HCT116 (cell line): ENCODE results near the gene POP7. TPM values are rescaled to one million over a fixed set of nuclear protein-coding genes. Genes with fewer than 3 reads are reported as not detected.

Experiments
- ATAC-seq: fragments of 200-7000 bp; cut with Tn5 transposase; 2 replicates; pipeline ENCODE4 v1.9.1; 2020; ENCODE audit warnings: mild to moderate bottlenecking, moderate library complexity
- BruUV-seq: library from RNA; stranded (reverse); fragments of 400-500 nt; replicated peaks from 2 replicates; lab custom pipeline; 2021; lab: Mats Ljungman, UMichigan
- CTCF ChIA-PET: fragments of 300-600 bp; sonication (Branson Sonifier 250); formaldehyde crosslinking; loops from one replicate; lab custom pipeline; 2021; ENCODE audit warnings: antibody characterized with exemption; lab: Charles Lee
- POLR2A ChIA-PET: fragments of 300-600, 350-600 bp; sonication (Branson Sonifier 250); formaldehyde crosslinking; loops from one replicate; lab custom pipeline; 2021; ENCODE audit warnings: antibody characterized with exemption; lab: Charles Lee
- RAD21 ChIA-PET, 2 experiments: fragments of 300-600 bp; sonication (Branson Sonifier 250); formaldehyde crosslinking; loops; one replicate each; lab custom pipeline; 2023; ENCODE audit warnings: low total read pairs in 2 of 2; ENCODE audit not compliant: uncharacterized antibody in 2 of 2, unreplicated experiment in 2 of 2, low non-redundant PET in 1 of 2; lab: Charles Lee
- DNase-seq: peaks from one replicate; pipeline ENCODE4 v3.0.0-alpha.2; 2010; ENCODE audit warnings: low read depth, low spot score
- H2AFZ ChIP-seq: fragments of 200-600 bp; shearing (Covaris generic), sonication (generic); 2 replicates; pipeline ENCODE4 v1.6.1; 2017; ENCODE audit warnings: low read depth, mixed run types, mixed read lengths, antibody characterized with exemption, low read length; ENCODE audit not compliant: poor library complexity, severe bottlenecking
- H3K27ac ChIP-seq: 2 replicates; pipeline ENCODE4 v1.5.1; 2012; ENCODE audit warnings: low read depth, low read length
- H3K27me3 ChIP-seq: fragments of 200-600 bp; sonication (generic); 2 replicates; pipeline ENCODE4 v1.6.1; 2016; ENCODE audit warnings: mixed run types, low read length, mixed read lengths; ENCODE audit not compliant: insufficient read depth
- H3K36me3 ChIP-seq, 2 experiments: fragments of 200-500 bp in 1 of 2; fragments of 200-600 bp in 1 of 2; sonication (Bioruptor generic) in 1 of 2; sonication (generic) in 1 of 2; 2 replicates each; pipeline versions ENCODE4 v1.5.1 to v1.6.1; 2014 to 2016; ENCODE audit warnings: low read length in 2 of 2, inconsistent platforms in 1 of 2, mixed read lengths in 1 of 2, mixed run types in 1 of 2; ENCODE audit not compliant: insufficient read depth in 2 of 2, control insufficient read depth in 1 of 2
- H3K4me1 ChIP-seq, 2 experiments: fragments of 200-600 bp in 1 of 2; sonication (generic) in 1 of 2; 2 replicates each; pipeline versions ENCODE4 v1.5.1 to v1.6.1; 2012 to 2017; ENCODE audit warnings: low read length in 2 of 2, inconsistent platforms in 1 of 2, mild to moderate bottlenecking in 1 of 2, mixed read lengths in 1 of 2, mixed run types in 1 of 2, moderate library complexity in 1 of 2; ENCODE audit not compliant: insufficient read depth in 2 of 2, control insufficient read depth in 1 of 2
- H3K4me2 ChIP-seq: fragments of 200-600 bp; sonication (generic); 2 replicates; pipeline ENCODE4 v1.6.1; 2017; ENCODE audit warnings: mixed run types, low read length, mixed read lengths
- H3K4me3 ChIP-seq, 2 experiments: fragments of 200-600 bp in 1 of 2; sonication (generic) in 1 of 2; replicated peaks in 1 of 2; 2 replicates each; pipeline ENCODE4 v1.5.1; 2011 to 2016; ENCODE audit warnings: low read length in 2 of 2, control low read depth in 1 of 2, low read depth in 1 of 2, mild to moderate bottlenecking in 1 of 2, mixed read lengths in 1 of 2, mixed run types in 1 of 2
- H3K79me2 ChIP-seq: fragments of 200-600 bp; sonication (generic); 2 replicates; pipeline ENCODE4 v1.6.1; 2017; ENCODE audit warnings: mild to moderate bottlenecking, mixed run types, low read length, moderate library complexity, mixed read lengths; ENCODE audit not compliant: insufficient read depth
- H3K9ac ChIP-seq: fragments of 200-600 bp; sonication (generic); 2 replicates; pipeline ENCODE4 v1.6.1; 2016; ENCODE audit warnings: low read length, mixed read lengths
- H3K9me2 ChIP-seq: fragments of 200-600 bp; sonication (generic), shearing (Covaris generic); 2 replicates; pipeline ENCODE4 v1.6.1; 2017; ENCODE audit warnings: mixed run types, mild to moderate bottlenecking, moderate library complexity; ENCODE audit not compliant: insufficient read depth
- H3K9me3 ChIP-seq, 2 experiments: fragments of 200-500 bp in 1 of 2; fragments of 200-600 bp in 1 of 2; sonication (Bioruptor generic) in 1 of 2; sonication (generic) in 1 of 2; 2 replicates each; pipeline ENCODE4 v1.6.1; 2014 to 2017; ENCODE audit warnings: low read length in 2 of 2, mixed read lengths in 2 of 2, inconsistent platforms in 1 of 2, low read depth in 1 of 2, mild to moderate bottlenecking in 1 of 2, mixed run types in 1 of 2, moderate library complexity in 1 of 2; ENCODE audit not compliant: control insufficient read depth in 1 of 2, insufficient read depth in 1 of 2
- H4K20me1 ChIP-seq: fragments of 200-600 bp; sonication (generic), shearing (Covaris generic); 2 replicates; pipeline ENCODE4 v1.6.1; 2017; ENCODE audit warnings: mixed run types, mild to moderate bottlenecking, moderate library complexity; ENCODE audit not compliant: insufficient read depth
- EGR1 ChIP-seq: IDR thresholded peaks from 2 replicates; pipeline ENCODE4 v1.6.1; 2012; ENCODE audit warnings: low read depth
- ELF1 ChIP-seq: IDR thresholded peaks from 2 replicates; pipeline ENCODE4 v1.6.1; 2012; ENCODE audit warnings: low read depth, borderline replicate concordance
- EZH2 ChIP-seq: fragments of 200-600 bp; sonication (generic); IDR thresholded peaks from 2 replicates; pipeline ENCODE4 v1.6.1; 2017; ENCODE audit warnings: antibody characterized with exemption, mixed run types
- FOSL1 ChIP-seq: IDR thresholded peaks from 2 replicates; pipeline ENCODE4 v1.6.1; 2012; ENCODE audit warnings: low read depth
- JUND ChIP-seq: IDR thresholded peaks from 2 replicates; pipeline ENCODE4 v1.6.1; 2012
- POLR2A ChIP-seq: IDR thresholded peaks from 2 replicates; pipeline ENCODE4 v1.7.0; 2011; ENCODE audit warnings: borderline replicate concordance; ENCODE audit not compliant: insufficient read depth, insufficient read length; ENCODE audit errors: extremely low read depth
- POLR2AphosphoS5 ChIP-seq: IDR thresholded peaks from 2 replicates; pipeline ENCODE4 v1.6.1; 2011; ENCODE audit warnings: mild to moderate bottlenecking, low read depth, low read length, moderate library complexity
- SIN3A ChIP-seq: IDR thresholded peaks from 2 replicates; pipeline ENCODE4 v1.6.1; 2012; ENCODE audit warnings: low read depth
- SP1 ChIP-seq: IDR thresholded peaks from 2 replicates; pipeline ENCODE4 v1.6.1; 2012; ENCODE audit warnings: low read depth
- SRF ChIP-seq: IDR thresholded peaks from 2 replicates; pipeline ENCODE4 v1.6.1; 2012; ENCODE audit warnings: low read depth
- TCF7L2 ChIP-seq: IDR thresholded peaks from 2 replicates; pipeline ENCODE4 v1.7.0; 2011; ENCODE audit warnings: borderline replicate concordance, inconsistent platforms; ENCODE audit not compliant: insufficient read depth, insufficient read length; ENCODE audit errors: extremely low read depth
- intact Hi-C: fragments of 100-400 bp; cut with micrococcal nuclease; formaldehyde crosslinking; loops from 2 replicates; pipeline ENCODE4 v1.10.0; 2022
- total RNA-seq: library from RNA; stranded (reverse); gene quantifications from one replicate; pipeline ENCODE4 v1.2.1, GENCODE V29; 2021; ENCODE audit not compliant: unreplicated experiment
- TF ChIP-seq, protein P1 (sequence below): IDR thresholded peaks from 2 replicates; pipeline ENCODE4 v1.6.1; 2012

Gene POP7
- total RNA-seq, 1 experiment from 2014 or later, result 67.5 TPM

DNA sequence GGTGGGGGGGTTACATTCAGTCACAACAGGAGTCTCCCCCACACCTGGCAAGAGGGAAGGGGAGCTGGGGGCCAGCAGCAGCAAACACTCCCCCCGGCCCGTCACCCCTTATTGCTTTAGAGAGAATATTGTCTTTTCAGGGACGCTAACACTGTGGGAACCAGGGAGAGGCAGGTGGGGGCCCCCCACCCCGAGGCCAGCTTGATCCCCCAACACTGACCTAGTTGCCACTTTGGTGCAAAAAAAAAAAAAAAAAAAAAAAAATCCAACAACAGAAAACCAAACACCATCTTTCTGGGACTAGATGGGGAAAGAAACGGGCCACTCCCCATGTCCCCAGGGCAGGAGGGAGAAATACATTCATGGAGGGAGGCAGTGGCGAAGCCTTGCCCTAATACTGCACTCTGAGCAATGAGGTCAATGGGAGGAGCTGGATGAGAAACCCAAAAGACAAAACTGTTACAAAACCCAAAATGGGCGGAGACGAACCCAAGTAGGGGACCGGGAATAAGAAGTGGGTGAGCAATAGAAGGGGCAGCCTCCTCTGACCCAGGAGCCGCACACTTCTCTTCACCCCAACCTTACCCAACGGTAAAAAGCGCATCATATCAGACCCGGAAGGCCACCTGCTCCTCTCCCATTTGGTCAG, 25.9 kb upstream of the POP7 start:
- ATAC-seq, result no peak
- ChIA-PET RAD21 (no interaction called here), POLR2A (interaction anchor here (0.5 kb wide), 1 partner anchor 47 kb away, joined by 4 read pairs; no protein-coding TSS in a partner anchor), CTCF (interaction anchor here (1.0 to 1.3 kb wide), 2 partner anchors 11 to 46 kb away, joined by 3 to 4 read pairs; no protein-coding TSS in a partner anchor)
- Histone ChIP-seq H2AFZ (no peak overlapping the region), H3K27ac (peak overlapping the region; percentile 9; the same call in 1 of the 2 replicates), H4K20me1 (no peaks in the 10 kb centered on the region), H3K4me1 (peaks cover 0 to 5% of the 10 kb centered on the region in 2 experiments; a peak in 1 of 4 replicates), H3K9me3 (no peaks in the 10 kb centered on the region), H3K4me3 (no peak overlapping the region), H3K36me3 (peaks cover 20 to 21% of the 10 kb centered on the region in 2 experiments; a peak in 3 of 4 replicates), H3K79me2 (peaks cover 18% of the 10 kb centered on the region), H3K9me2 (no peaks in the 10 kb centered on the region), H3K27me3 (no peaks in the 10 kb centered on the region), H3K9ac (no peak overlapping the region), H3K4me2 (no peak overlapping the region)
- intact Hi-C loops, result no loop called here
- no peak for DNase-seq
- TF ChIP-seq SIN3A, result no peak
- TF ChIP-seq, protein P1, sequence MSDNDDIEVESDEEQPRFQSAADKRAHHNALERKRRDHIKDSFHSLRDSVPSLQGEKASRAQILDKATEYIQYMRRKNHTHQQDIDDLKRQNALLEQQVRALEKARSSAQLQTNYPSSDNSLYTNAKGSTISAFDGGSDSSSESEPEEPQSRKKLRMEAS, result no peak
- no peak for TF ChIP-seq ELF1
- TF ChIP-seq EZH2, result no peak
- TF ChIP-seq SRF, result no peak
- TF ChIP-seq FOSL1, result no peak
- TF ChIP-seq POLR2A, result no peak
- TF ChIP-seq POLR2AphosphoS5, result no peak
- TF ChIP-seq SP1, result no peak
- TF ChIP-seq TCF7L2, result no peak
- no peak for TF ChIP-seq EGR1
- no peak for TF ChIP-seq JUND
- BruUV-seq, result no TSS peak
